Neuron (in vitro differentiated cells): Measurements from ENCODE around the gene RTKN2.
"Not testable (repeated sequence)": the region's sequence is repeated elsewhere in the genome, so short reads cannot be mapped to it uniquely, and the experiment has no call there.

Experiments used
- H2AFZ ChIP-seq: one replicate; pipeline ENCODE4 v1.6.1; 2013; ENCODE audit warnings: low read depth, mild to moderate bottlenecking, inconsistent platforms, low read length, moderate library complexity
- H3K27me3 ChIP-seq: one replicate; pipeline ENCODE4 v1.6.1; 2013; ENCODE audit warnings: low read length; ENCODE audit not compliant: insufficient read depth
- H3K36me3 ChIP-seq: one replicate; pipeline ENCODE4 v1.6.1; 2013; ENCODE audit warnings: low read length; ENCODE audit not compliant: insufficient read depth
- H3K4me1 ChIP-seq: one replicate; pipeline ENCODE4 v1.6.1; 2013; ENCODE audit warnings: low read length; ENCODE audit not compliant: insufficient read depth
- H3K4me3 ChIP-seq: 2 replicates; pipeline ENCODE4 v1.5.1; 2013; ENCODE audit warnings: mild to moderate bottlenecking, low read length, moderate library complexity
- H3K9me3 ChIP-seq: one replicate; pipeline ENCODE4 v1.6.1; 2013; ENCODE audit warnings: low read length

RTKN2 gene, protein sequence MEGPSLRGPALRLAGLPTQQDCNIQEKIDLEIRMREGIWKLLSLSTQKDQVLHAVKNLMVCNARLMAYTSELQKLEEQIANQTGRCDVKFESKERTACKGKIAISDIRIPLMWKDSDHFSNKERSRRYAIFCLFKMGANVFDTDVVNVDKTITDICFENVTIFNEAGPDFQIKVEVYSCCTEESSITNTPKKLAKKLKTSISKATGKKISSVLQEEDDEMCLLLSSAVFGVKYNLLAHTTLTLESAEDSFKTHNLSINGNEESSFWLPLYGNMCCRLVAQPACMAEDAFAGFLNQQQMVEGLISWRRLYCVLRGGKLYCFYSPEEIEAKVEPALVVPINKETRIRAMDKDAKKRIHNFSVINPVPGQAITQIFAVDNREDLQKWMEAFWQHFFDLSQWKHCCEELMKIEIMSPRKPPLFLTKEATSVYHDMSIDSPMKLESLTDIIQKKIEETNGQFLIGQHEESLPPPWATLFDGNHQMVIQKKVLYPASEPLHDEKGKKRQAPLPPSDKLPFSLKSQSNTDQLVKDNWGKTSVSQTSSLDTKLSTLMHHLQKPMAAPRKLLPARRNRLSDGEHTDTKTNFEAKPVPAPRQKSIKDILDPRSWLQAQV

DNA sequence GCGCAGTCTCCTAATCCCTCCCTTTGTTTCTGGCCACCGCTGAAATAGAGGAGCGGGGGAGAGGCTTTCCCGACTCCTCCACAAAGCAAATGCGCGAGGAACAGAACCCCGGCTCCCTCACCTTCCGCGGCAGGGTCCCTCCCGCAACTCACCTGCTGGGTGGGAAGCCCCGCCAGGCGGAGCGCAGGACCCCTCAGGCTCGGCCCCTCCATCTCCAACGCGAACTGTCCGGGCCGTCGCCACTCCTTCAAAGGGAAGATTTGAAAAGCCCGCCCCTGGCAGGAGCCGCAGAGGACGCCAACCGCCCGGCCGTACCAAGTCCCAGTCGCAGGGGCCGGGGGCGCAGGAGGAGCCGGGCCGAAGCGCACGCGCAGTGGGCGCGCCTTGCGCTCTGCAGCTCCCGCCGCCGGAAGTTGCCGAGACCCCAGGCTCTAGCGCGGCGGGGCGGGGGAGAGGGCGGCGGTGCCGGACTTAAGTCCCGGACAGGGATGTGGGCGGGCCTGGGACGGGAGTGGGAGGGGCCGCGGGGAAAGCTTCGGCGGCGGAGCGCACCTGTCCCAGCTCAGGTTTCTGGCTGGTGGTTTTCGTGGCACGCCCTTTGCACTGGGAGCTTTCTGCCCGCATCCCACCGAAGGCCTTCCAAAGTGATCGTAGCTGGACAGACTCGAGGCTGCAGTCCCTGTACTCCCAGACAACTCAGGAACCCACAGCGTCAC lies at the start of gene RTKN2:
Gene RTKN2 (minus strand): TSS at position 446 of the 716 bp plus-strand sequence. CDS start 234 bp downstream, at position 212.
- no peaks in the 10 kb centered on the region for H3K9me3 ChIP-seq
- peak within 1 kb of the TSS; percentile 66 for H3K4me3 ChIP-seq
- H3K4me1 ChIP-seq: peaks cover 18% of the 10 kb centered on the region
- H3K27me3 ChIP-seq: peaks cover 4% of the 10 kb centered on the region
- peak within 1 kb of the TSS; percentile 100 for H2AFZ ChIP-seq
- H3K36me3 ChIP-seq: no peaks in the 10 kb centered on the region

DNA sequence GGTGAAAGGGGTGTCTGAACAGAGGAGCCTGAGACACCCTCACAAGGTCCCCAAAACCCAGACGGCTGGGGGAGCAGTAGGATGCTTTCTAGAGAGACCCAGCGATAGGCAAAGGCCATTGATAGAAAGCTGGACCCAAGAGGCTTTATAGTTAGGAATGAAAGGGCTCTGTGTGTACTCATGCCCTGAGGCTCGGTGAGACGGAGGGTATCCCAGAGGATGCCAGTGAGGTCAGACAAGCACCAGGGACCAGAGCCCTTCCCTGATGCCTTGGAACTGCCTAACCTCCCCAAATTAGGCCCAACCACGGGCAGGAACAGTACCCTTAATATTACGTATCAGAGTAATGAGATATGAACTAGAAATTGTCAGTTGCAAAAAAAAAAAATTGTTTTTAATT lies 48.6 kb upstream of the RTKN2 start:
- Histone ChIP-seq H3K9me3 (no peaks in the 10 kb centered on the region), H3K36me3 (no peaks in the 10 kb centered on the region), H3K4me3 (no peak overlapping the region)

DNA sequence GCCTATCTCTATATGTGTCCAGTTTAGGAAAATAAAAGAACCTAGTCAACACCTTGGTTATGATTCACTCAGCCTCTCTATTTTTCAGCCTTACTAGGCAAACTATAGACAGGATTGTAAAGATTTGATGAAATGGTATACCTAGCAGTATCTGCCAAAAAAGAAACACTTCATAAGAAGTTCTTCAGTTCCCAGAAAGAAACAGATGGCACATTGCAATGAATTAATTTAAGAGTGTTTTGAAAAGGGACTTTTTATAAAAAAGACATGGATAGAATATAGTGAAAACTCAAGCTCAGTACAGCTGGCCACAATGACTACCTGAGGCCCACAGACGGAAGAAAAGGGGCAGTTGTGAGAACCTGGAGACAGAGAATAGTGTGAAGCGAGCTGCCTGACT lies 40.6 kb upstream of the RTKN2 start:
- Histone ChIP-seq H3K27me3 (no peaks in the 10 kb centered on the region), H2AFZ (no peak overlapping the region), H3K9me3 (no peaks in the 10 kb centered on the region), H3K4me1 (no peaks in the 10 kb centered on the region), H3K4me3 (no peak overlapping the region), H3K36me3 (no peaks in the 10 kb centered on the region)

More for the DNA sequence above, 48.6 kb upstream of the RTKN2 start:
- Histone ChIP-seq H3K27me3 (no peaks in the 10 kb centered on the region), H2AFZ (no peak overlapping the region), H3K4me1 (no peaks in the 10 kb centered on the region)

DNA sequence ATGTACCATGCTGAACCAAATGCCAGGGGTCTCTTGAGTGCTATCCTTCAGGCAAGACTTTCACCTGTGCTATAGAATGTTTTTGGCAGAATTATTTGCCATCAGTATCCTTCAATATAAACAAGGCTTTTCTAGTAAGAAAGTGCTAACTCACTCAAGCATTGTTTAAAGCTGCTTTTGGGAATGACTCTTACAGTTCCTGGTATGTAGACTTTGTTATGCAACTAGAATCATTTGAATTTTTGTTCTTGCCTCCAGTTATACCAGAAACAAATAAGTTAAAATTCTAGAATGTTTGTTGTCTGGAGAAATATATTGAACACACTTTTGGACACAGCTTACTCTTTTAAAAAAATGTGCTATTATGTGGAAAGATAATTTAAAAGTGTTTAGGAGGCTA lies 39.5 kb upstream of the RTKN2 start:
- Histone ChIP-seq H2AFZ (no peak overlapping the region), H3K9me3 (no peaks in the 10 kb centered on the region), H3K27me3 (no peaks in the 10 kb centered on the region), H3K4me3 (no peak overlapping the region), H3K4me1 (no peaks in the 10 kb centered on the region), H3K36me3 (no peaks in the 10 kb centered on the region)

DNA sequence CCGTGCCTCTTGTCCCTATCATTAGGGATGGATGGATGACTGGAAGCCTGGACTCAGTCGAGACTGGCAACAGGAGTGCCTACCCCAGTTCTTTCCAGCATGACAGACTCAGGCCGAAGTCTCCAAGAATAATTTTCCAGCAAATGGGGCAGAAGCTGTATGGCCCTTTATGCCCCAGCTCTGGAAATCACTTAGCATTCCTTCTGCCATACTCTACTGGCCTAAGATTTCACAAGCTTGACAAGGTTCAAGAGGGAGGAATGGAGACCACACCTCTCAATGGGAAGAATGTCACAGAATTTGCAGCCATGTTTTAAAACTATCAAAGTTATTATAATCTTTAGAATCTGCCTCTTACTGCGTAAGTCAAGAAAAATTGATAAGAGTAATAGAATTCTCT lies 39.0 kb upstream of the RTKN2 start:
- Histone ChIP-seq H3K27me3 (no peaks in the 10 kb centered on the region), H3K4me3 (no peak overlapping the region), H3K9me3 (no peaks in the 10 kb centered on the region), H3K4me1 (no peaks in the 10 kb centered on the region), H2AFZ (no peak overlapping the region), H3K36me3 (no peaks in the 10 kb centered on the region)

DNA sequence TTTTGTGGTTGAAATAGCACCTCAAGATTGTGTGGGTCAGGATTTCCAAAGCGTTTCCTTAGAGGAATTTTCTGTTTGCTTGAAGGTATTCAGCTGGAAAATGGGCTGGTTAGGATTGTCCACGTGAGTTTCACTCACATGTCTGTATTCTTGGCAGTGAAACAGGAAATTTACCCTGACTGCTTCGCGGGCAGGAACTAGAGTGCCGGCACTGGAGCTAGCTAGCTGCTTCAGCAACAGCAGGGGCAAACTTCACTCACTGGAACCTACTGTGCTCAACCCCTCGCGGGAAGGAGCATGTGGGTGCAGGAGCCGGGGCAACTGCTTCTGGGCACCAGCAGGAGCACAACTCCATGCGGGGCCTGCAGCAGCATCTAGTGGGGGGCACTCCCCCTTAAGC lies 38.0 kb upstream of the RTKN2 start:
- Histone ChIP-seq H3K4me3 (no peak overlapping the region), H3K36me3 (no peaks in the 10 kb centered on the region), H3K9me3 (no peaks in the 10 kb centered on the region), H3K27me3 (no peaks in the 10 kb centered on the region), H3K4me1 (no peaks in the 10 kb centered on the region), H2AFZ (no peak overlapping the region)

DNA sequence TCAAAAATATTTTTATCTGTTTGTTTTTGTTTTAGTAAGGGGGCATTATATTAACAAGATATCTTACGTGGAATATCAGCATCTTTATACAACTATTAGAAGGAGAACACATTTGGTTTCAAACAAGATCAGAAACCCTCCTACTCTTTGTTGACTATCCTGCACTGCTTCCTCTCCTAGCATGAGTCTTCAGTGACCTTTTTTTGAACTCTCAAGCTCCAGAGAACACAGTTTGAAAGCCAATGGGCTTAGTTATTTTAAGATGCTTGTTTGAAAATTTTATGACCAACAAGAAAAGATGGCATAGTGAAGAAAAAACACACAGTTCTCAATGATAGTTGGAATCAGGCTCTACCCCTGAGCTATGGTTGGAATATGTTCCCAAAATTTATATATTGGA lies 37.2 kb upstream of the RTKN2 start:
- Histone ChIP-seq H3K9me3 (no peaks in the 10 kb centered on the region), H3K4me3 (no peak overlapping the region), H2AFZ (no peak overlapping the region), H3K27me3 (no peaks in the 10 kb centered on the region), H3K4me1 (no peaks in the 10 kb centered on the region), H3K36me3 (no peaks in the 10 kb centered on the region)

DNA sequence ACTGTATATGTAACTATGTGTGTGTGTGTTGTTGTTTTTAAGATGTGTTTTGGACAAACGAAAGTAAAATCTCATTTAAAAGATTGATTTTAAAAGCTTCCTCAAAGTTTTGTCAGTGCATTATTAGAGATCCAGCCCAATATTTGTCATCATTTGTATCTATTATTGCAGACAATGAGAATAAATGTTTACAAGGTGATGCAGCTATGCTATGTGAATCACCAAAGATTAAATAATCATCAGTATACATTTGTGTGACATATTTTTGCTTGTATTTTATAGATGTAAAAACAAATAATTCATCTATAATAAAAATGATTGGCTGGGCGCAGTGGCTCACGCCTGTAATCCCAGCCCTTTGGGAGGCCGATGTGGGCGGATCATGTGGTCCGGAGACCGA lies 35.3 kb upstream of the RTKN2 start:
- Histone ChIP-seq H3K9me3 (no peaks in the 10 kb centered on the region), H3K4me1 (no peaks in the 10 kb centered on the region), H2AFZ (no peak overlapping the region), H3K27me3 (no peaks in the 10 kb centered on the region), H3K4me3 (no peak overlapping the region), H3K36me3 (no peaks in the 10 kb centered on the region)

DNA sequence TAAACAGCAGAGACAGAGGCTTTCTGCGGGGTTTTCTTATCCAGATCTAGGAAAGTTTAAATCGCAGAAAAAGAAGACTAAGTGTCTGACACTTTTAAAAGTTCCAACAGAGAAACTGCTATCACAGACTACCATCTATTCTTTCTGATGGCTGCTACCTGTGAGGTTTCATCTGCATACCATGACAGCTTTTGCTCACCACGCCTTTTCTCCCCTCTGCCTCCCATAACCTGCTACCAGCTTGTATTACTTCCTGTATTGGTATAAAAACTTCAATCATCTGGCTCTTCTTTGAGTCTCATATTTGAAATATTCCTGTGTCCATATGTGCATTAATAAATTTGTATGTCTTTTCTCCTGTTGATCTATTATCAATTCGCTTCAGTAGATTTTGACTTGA lies 34.1 kb upstream of the RTKN2 start:
- Histone ChIP-seq H3K9me3 (no peaks in the 10 kb centered on the region), H3K27me3 (no peaks in the 10 kb centered on the region), H3K4me1 (no peaks in the 10 kb centered on the region), H3K36me3 (no peaks in the 10 kb centered on the region), H2AFZ (no peak overlapping the region), H3K4me3 (no peak overlapping the region)

DNA sequence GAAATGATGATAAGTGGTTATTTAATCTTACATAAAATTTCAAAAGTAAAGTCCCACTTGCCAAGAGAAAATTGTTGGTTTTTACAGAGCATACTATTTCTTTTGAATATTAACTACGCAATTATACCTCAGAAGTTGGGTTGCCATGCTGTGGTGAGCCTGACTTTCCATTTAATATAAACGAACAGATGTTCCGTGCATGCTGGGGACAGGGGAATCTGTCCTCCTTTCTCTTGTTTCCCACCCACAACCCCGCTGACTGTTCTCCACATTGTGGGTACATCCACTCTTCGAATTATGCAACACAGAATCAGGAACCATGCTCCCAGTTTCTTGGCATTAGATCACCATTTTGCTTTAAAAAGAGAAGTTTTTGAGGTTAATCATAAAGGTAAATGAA lies 29.2 kb upstream of the RTKN2 start:
- Histone ChIP-seq H3K27me3 (no peaks in the 10 kb centered on the region), H3K4me1 (no peaks in the 10 kb centered on the region), H3K9me3 (no peaks in the 10 kb centered on the region), H3K4me3 (no peak overlapping the region), H2AFZ (no peak overlapping the region), H3K36me3 (no peaks in the 10 kb centered on the region)

DNA sequence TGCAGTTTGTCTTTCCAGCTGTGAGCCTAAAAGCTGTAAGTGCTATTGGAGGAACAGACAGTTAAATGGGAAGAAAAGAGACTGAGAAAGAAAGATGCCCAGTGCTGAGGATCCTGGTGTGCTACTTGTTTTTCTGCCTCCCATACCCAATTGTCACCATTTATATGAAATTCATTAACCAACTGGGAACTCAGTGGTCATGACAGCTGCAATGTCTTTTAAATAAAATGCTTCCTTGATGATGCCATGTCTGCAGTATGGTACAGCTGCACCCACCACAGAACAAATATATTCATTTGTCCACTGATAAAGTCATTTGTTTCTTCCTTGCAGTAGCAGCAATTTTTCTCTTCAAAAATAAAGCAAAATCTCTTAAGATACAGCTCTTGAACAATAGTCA lies 15.6 kb upstream of the RTKN2 start:
- H3K4me1 ChIP-seq: no peaks in the 10 kb centered on the region
- H3K9me3 ChIP-seq: no peaks in the 10 kb centered on the region
- no peaks in the 10 kb centered on the region for H3K36me3 ChIP-seq

DNA sequence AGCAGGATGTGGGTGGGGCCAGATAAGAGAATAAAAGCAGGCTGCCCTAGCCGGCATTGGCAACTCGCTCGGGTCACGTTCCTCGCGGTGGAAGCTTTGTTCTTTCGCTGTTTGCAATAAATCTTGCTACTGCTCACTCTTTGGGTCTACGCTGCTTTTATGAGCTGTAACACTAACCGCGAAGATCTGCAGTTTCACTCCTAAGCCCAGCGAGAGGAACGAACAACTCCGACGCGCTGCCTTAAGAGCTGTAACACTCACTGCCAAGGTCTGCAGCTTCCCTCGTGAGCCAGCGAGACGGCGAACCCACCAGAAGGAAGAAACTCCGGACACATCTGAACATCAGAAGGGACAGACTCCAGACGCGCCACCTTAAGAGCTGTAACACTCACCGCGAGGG lies 12.7 kb upstream of the RTKN2 start:
- not testable (repeated sequence) for H3K4me3 ChIP-seq, H3K4me1 ChIP-seq, H3K36me3 ChIP-seq, H2AFZ ChIP-seq, H3K27me3 ChIP-seq, H3K9me3 ChIP-seq

More for the DNA sequence above, 15.6 kb upstream of the RTKN2 start:
- no peaks in the 10 kb centered on the region for H3K27me3 ChIP-seq
- H2AFZ ChIP-seq: no peak overlapping the region
- H3K4me3 ChIP-seq: no peak overlapping the region

DNA sequence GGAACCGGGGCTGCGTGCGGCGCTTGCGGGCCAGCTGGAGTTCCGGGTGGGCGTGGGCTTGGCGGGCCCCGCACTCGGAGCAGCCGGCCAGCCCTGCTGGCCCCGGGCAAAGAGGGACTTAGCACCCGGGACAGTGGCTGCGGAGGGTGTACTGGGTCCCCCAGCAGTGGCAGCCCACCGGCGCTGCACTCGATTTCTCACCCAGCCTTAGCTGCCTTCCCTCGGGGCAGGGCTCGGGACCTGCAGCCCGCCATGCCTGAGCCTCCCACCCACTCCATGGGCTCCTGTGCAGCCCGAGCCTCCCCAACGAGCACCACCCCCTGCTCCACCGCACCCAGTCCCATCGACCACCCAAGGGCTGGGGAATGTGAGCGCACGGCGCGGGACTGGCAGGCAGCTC lies 11.7 kb upstream of the RTKN2 start:
- H3K27me3 ChIP-seq, H2AFZ ChIP-seq: not testable (repeated sequence)

More for the DNA sequence above, 11.7 kb upstream of the RTKN2 start:
- not testable (repeated sequence) for H3K4me1 ChIP-seq, H3K9me3 ChIP-seq, H3K36me3 ChIP-seq, H3K4me3 ChIP-seq
